KG1 (cell line): ENCODE results near the gene HIPK2.

Experiments
- DNase-seq: peaks from one replicate; lab custom pipeline; 2025; lab: John Stamatoyannopoulos, UW

HIPK2 gene

GRCh38 chr7:139588632-139589031 lies 189.2 kb downstream of the HIPK2 start:
- DNase-seq: no peak

- DNase-seq: no peak
Observed at GRCh38 chr7:139587535-139587934, 190.3 kb downstream of the HIPK2 start.

DNA sequence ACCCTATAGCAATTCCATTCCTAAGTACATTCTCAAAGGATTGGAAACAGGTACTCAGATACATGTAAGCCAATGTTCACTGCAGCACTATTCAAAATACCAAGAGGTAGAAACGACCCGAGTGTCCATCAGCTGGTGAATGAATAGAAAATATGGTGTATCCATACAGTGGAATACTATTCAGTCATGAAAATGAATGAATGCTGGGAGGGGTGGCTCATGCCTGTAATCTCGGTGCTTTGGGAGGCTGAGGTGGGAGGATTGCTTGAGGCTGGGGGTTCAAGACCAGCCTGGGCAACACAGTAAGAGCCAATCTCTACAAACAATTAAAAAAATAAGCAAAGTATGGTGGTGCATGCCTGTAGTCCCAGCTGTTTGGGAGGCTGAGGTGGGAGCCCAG lies 191.5 kb downstream of the HIPK2 start:
- no peak for DNase-seq

DNA sequence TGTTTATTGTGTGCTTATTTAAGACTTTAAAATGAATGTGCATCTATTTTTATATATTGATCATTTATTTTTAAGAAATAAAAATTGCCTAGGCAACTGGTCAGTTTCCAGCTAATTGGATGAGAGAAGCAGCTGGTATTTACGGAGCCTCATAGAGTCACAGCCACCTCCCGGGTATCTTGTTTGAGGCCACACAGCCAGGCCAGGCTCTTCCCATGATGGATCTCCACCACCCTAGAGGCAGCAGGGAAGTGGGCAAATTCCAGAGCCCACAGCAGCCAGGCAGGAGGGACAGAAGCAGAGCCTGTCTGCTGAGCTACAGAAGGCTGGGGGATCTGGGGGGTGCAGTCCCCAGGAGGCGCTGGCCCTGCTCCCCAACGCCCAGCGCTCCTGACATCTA lies 192.8 kb downstream of the HIPK2 start:
- no peak for DNase-seq

- no peak for DNase-seq
Observed at GRCh38 chr7:139583826-139584553, 193.8 kb downstream of the HIPK2 start.

DNA sequence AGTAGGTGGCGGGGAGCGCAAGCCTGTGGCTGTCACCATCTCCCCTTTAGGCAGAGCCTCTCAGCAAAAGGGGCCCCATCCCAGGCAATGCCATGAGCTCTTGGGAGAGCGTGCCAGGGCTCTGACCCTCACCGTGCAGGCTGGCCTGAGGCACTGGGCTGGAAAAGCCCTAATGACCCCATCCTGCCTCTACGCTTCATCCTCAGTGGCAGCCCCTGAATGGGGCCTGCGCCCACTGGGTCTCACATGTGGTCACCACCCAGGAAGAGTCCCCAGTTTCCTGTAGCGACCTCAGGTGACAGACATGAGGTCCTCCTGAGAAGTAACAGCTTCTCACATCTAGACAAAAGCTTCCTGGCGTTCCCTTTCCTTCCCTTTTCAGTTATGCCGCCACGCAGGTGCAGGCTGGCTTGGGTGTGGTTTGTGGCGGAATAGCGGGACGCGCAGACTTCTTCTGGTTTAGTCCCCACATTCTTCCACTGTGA lies 195.1 kb downstream of the HIPK2 start:
- no peak for DNase-seq

DNA sequence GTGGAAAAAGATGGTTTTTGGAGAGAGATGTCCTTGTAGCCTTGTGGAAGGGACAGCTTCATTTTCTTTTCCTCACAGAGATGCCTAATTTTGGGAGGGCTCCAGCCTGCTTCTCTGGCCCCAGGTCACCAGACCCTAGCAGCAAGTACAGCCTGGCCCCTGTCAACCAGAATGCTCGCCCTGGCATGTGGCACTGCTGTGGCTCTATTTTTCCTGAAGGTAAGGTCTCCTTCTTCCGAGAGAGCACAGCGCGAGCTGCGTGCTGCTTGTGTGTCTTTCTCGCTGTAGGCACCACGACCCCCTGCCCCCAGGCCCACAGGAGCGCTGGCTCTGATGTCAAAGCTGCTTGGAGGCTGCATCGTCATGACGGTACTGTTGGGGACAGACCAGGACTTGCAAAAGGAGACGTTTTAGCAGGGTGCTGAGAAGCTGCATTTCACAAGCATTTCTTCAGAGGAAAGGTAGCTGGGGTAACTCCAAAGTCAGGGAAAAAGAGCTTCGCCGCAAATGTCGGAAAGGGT lies 195.6 kb downstream of the HIPK2 start:
- no peak for DNase-seq

- DNase-seq: no peak
Observed at GRCh38 chr7:139580435-139580834, 197.4 kb downstream of the HIPK2 start.

- no peak for DNase-seq
Observed at GRCh38 chr7:139576179-139576973, 201.4 kb downstream of the HIPK2 start.

- no peak for DNase-seq
Observed at GRCh38 chr7:139575338-139575680, 202.5 kb downstream of the HIPK2 start.

GRCh38 chr7:139574618-139575337 lies 203.0 kb downstream of the HIPK2 start:
- DNase-seq: no peak

- no peak for DNase-seq
Observed at GRCh38 chr7:139573871-139574270, 203.9 kb downstream of the HIPK2 start.

DNA sequence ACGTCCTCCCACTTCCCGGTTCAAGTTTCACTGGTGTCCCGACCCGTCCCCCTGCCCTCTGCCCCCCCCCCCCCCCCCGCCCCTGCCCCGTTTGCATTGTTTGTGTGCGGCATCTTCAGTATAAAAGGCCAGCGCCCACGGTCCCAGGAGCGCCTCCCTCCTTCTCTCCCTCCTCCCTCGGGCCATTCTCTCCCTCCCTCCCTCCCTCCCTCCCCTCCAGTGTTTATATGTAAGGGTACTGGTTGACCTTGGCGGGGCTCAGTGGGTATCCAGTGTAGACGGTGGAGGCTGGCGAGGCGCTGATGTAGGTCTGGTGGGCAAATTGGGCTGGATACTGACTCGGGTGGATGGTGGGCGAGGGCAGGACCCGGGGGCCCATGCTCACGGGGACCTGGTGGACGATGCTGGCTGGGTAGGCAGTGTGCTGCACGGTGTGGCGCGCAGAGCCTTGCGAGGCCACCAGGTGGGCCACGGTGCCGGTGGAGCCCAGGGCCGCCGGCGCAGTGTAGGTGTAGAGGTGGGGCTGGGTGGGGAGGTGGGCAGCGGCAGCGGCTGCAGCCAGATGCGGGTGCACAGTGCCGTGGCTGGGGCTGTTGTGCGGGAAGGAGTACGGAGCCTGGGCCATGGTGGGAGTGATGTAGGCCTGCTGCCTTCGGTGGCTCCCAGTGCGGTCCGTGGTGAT lies 205.0 kb downstream of the HIPK2 start:
- DNase-seq: no peak

GRCh38 chr7:139572071-139572470 lies 205.7 kb downstream of the HIPK2 start:
- no peak for DNase-seq

- DNase-seq: no peak
Observed at GRCh38 chr7:139571651-139572050, 206.1 kb downstream of the HIPK2 start.

DNA sequence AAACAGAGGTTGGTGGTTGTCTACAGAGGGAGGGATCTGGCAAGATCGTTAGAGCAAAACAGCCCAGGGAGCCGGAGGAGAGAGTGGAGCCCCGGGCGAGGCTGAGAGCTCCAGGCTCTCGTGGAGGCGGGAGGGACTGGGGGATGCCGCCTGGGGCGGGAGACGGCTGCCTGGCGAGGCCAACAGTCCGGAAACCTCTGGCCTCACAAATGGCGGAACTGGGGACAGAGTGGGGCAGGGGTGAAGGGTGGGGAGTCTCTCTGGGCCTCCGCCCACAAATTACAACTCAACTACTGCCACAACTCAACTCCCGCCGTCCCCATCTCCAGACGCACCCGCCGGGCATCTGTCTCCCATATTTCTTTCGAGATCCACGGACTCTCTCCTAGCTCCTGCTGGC lies 206.6 kb downstream of the HIPK2 start:
- no peak for DNase-seq

- no peak for DNase-seq
Observed at GRCh38 chr7:139570626-139571025, 207.2 kb downstream of the HIPK2 start.

- no peak for DNase-seq
Observed at GRCh38 chr7:139570119-139570518, 207.7 kb downstream of the HIPK2 start.

- DNase-seq: no peak
Observed at GRCh38 chr7:139568813-139569490, 208.8 kb downstream of the HIPK2 start.

- no peak for DNase-seq
Observed at GRCh38 chr7:139568346-139568675, 209.5 kb downstream of the HIPK2 start.

- no peak for DNase-seq
Observed at GRCh38 chr7:139567647-139568345, 210.0 kb downstream of the HIPK2 start.
